Colonic mucosa (tissue), 4 donors: Measurements from ENCODE around the gene NCOA6. TPM values are rescaled to one million over a fixed set of nuclear protein-coding genes. Genes with fewer than 3 reads are reported as not detected.
"Not testable (repeated sequence)": the region's sequence is repeated elsewhere in the genome, so short reads cannot be mapped to it uniquely, and the experiment has no call there.

Experiments
- DNase-seq: peaks from one replicate; pipeline ENCODE4 v3.0.0-alpha.2; 2020
- H3K27ac ChIP-seq: fragments of 200-600 bp; one replicate; pipeline ENCODE4 v1.8.0; 2021
- H3K27me3 ChIP-seq: fragments of 200-600 bp; one replicate; pipeline ENCODE4 v1.8.0; 2021
- H3K36me3 ChIP-seq: fragments of 200-600 bp; one replicate; pipeline ENCODE4 v1.8.0; 2021
- H3K4me1 ChIP-seq: fragments of 200-600 bp; one replicate; pipeline ENCODE4 v1.8.0; 2021; ENCODE audit warnings: mild to moderate bottlenecking
- H3K4me3 ChIP-seq: fragments of 200-600 bp; one replicate; pipeline ENCODE4 v1.8.0; 2021
- H3K9ac ChIP-seq, 2 donors: one replicate each; pipeline ENCODE4 v1.7.0; 2013; ENCODE audit warnings: control low read depth in 2 of 2, low read depth in 2 of 2, low read length in 2 of 2
- H3K9me3 ChIP-seq: fragments of 200-600 bp; one replicate; pipeline ENCODE4 v1.8.0; 2021
- CTCF ChIP-seq: fragments of 200-600 bp; IDR thresholded peaks from one replicate; pipeline ENCODE4 v1.8.0; 2022; ENCODE audit warnings: antibody characterized with exemption, mild to moderate bottlenecking
- intact Hi-C: fragments of 100-400 bp; cut with DNase I; formaldehyde crosslinking; loops from one replicate; pipeline ENCODE4 v1.14.1; 2022
- total RNA-seq, 2 donors: library from RNA; stranded (reverse); fragmentation: NEBNext Ultra II Directional in 1 of 2; extraction: Animal tissue kit (Norgen Biotek cat#: 25700) in 1 of 2; gene quantifications; one replicate each; pipeline ENCODE4 v1.2.1, GENCODE V29; 2021
- donor health status: healthy.
- donor health status: DM: no; HTN: no; CAD: no.
- donor health status: DM: no; HTN: no; CAD: no.

NCOA6 gene
- total RNA-seq, 2 donors from 2014 or later: 28.9 to 40.2 TPM

- Histone ChIP-seq H3K4me1 (no peaks in the 10 kb centered on the region), H3K27me3 (no peaks in the 10 kb centered on the region), H3K36me3 (no peaks in the 10 kb centered on the region), H3K4me3 (no peak overlapping the region), H3K9ac (no peak overlapping the region), H3K9me3 (no peaks in the 10 kb centered on the region), H3K27ac (no peak overlapping the region)
- DNase-seq: no peak
- intact Hi-C loops: no loop called here
- no peak for TF ChIP-seq CTCF
Measured at GRCh38 chr20:34720266-34720665, 105.2 kb downstream of the NCOA6 start.

GRCh38 chr20:34719242-34720017 is 106.0 kb downstream of the NCOA6 start:
- intact Hi-C loops: loop anchor here (10.0 kb wide), 1 partner anchor 45 kb away; no protein-coding TSS in a partner anchor
- H3K9ac ChIP-seq, H3K9me3 ChIP-seq, H3K36me3 ChIP-seq, H3K27ac ChIP-seq, DNase-seq, H3K27me3 ChIP-seq, H3K4me3 ChIP-seq, H3K4me1 ChIP-seq: not testable (repeated sequence)

- Histone ChIP-seq H3K4me3 (no peak overlapping the region), H3K9me3 (no peaks in the 10 kb centered on the region), H3K27me3 (no peaks in the 10 kb centered on the region), H3K4me1 (no peaks in the 10 kb centered on the region), H3K27ac (no peak overlapping the region), H3K9ac (no peak overlapping the region), H3K36me3 (no peaks in the 10 kb centered on the region)
- no peak for DNase-seq
- intact Hi-C loops: loop anchor here (10.0 kb wide), 1 partner anchor 47 kb away; no protein-coding TSS in a partner anchor
- TF ChIP-seq CTCF: no peak
Measured at GRCh38 chr20:34717230-34718095, 108.0 kb downstream of the NCOA6 start.

GRCh38 chr20:34716921-34717229 is 108.6 kb downstream of the NCOA6 start:
- no peaks in the 10 kb centered on the region for H3K9me3 ChIP-seq
- H3K9ac ChIP-seq: no peak overlapping the region
- H3K4me1 ChIP-seq: no peaks in the 10 kb centered on the region
- no peak for TF ChIP-seq CTCF
- no peak overlapping the region for H3K4me3 ChIP-seq
- intact Hi-C loops: loop anchor here (10.0 kb wide), 1 partner anchor 48 kb away; no protein-coding TSS in a partner anchor
- no peak for DNase-seq
- no peaks in the 10 kb centered on the region for H3K27me3 ChIP-seq
- H3K27ac ChIP-seq: no peak overlapping the region
- no peaks in the 10 kb centered on the region for H3K36me3 ChIP-seq

- Histone ChIP-seq H3K36me3 (no peaks in the 10 kb centered on the region), H3K4me3 (no peak overlapping the region), H3K27me3 (no peaks in the 10 kb centered on the region), H3K9ac (no peak overlapping the region), H3K27ac (no peak overlapping the region), H3K4me1 (no peaks in the 10 kb centered on the region), H3K9me3 (no peaks in the 10 kb centered on the region)
- DNase-seq: no peak
- intact Hi-C loops: loop anchor here (10.0 kb wide), 1 partner anchor 49 kb away; no protein-coding TSS in a partner anchor
- no peak for TF ChIP-seq CTCF
Measured at GRCh38 chr20:34715384-34715783, 110.1 kb downstream of the NCOA6 start.

GRCh38 chr20:34713944-34714515 is 111.4 kb downstream of the NCOA6 start:
- H3K4me3 ChIP-seq, DNase-seq, H3K27me3 ChIP-seq, H3K9ac ChIP-seq, H3K36me3 ChIP-seq, H3K9me3 ChIP-seq, H3K27ac ChIP-seq, H3K4me1 ChIP-seq: not testable (repeated sequence)
- intact Hi-C loops: loop anchor here (10.0 kb wide), 1 partner anchor 51 kb away; no protein-coding TSS in a partner anchor
